ENCODE results near the gene RAD17.
"Not testable (repeated sequence)": the region's sequence is repeated elsewhere in the genome, so short reads cannot be mapped to it uniquely, and the experiment has no call there.

RAD17 gene

GRCh38 chr5:69404659-69405330 is 35.2 kb downstream of the RAD17 start:
- DNase-seq = no peak

GRCh38 chr5:69414885-69415583 is 45.4 kb downstream of the RAD17 start, which contains the start of gene MARVELD2:
Gene MARVELD2, plus strand, starts transcription at chr5:69415116. Its CDS starts 4,270 bp downstream, at chr5:69419386.
- DNase-seq = peak; percentile 68

GRCh38 chr5:69415584-69415958 is 46.0 kb downstream of the RAD17 start:
- no peak for DNase-seq

- DNase-seq = no peak
These were observed 46.6 kb downstream of the RAD17 start for GRCh38 chr5:69416180-69416579.

- DNase-seq = no peak
These were observed 47.1 kb downstream of the RAD17 start for GRCh38 chr5:69416699-69417098.

GRCh38 chr5:69418554-69418953 is 48.9 kb downstream of the RAD17 start:
- no peak for DNase-seq

- DNase-seq = no peak
These were observed 62.0 kb downstream of the RAD17 start for GRCh38 chr5:69431424-69432303.

- DNase-seq = no peak
These were observed 63.0 kb downstream of the RAD17 start for GRCh38 chr5:69432412-69433206.

- DNase-seq = not testable (repeated sequence)
These were observed 65.8 kb downstream of the RAD17 start for GRCh38 chr5:69435276-69435884.

GRCh38 chr5:69444127-69444754 is 74.6 kb downstream of the RAD17 start:
- DNase-seq = no peak

- DNase-seq = no peak
These were observed 79.9 kb downstream of the RAD17 start for GRCh38 chr5:69449511-69449910.

- DNase-seq = peak; percentile 79
These were observed 80.5 kb downstream of the RAD17 start for GRCh38 chr5:69450116-69450515.

GRCh38 chr5:69450527-69450926 is 80.9 kb downstream of the RAD17 start:
- not testable (repeated sequence) for DNase-seq

GRCh38 chr5:69451941-69452647 is 82.5 kb downstream of the RAD17 start:
- no peak for DNase-seq

- DNase-seq = not testable (repeated sequence)
These were observed 83.9 kb downstream of the RAD17 start for GRCh38 chr5:69453487-69453886.

- no peak for DNase-seq
These were observed 85.0 kb downstream of the RAD17 start for GRCh38 chr5:69454460-69455249.

- DNase-seq = not testable (repeated sequence)
These were observed 85.9 kb downstream of the RAD17 start for GRCh38 chr5:69455428-69455988.

- DNase-seq = no peak
These were observed 92.6 kb downstream of the RAD17 start for GRCh38 chr5:69462170-69462569.

Measured in NCI-H226 (cell line).